Endothelial cell of umbilical vein (primary cell): ENCODE measurements around the gene SMOC2. TPM values are rescaled to one million over a fixed set of nuclear protein-coding genes. Genes with fewer than 3 reads are reported as not detected.

Source experiments
- BruUV-seq: library from RNA; stranded (reverse); fragments of 400-500 nt; replicated peaks from 2 replicates; lab custom pipeline; 2021; lab: Mats Ljungman, UMichigan
- CTCF ChIA-PET: fragments of 300-600, 350-600 bp; sonication (Branson Sonifier 250); formaldehyde crosslinking; loops from one replicate; lab custom pipeline; 2021; ENCODE audit warnings: antibody characterized with exemption, inconsistent platforms; lab: Charles Lee
- POLR2A ChIA-PET: fragments of 300-600, 350-600 bp; sonication (Branson Sonifier 250); formaldehyde crosslinking; loops from one replicate; lab custom pipeline; 2021; ENCODE audit warnings: antibody characterized with exemption, inconsistent platforms; lab: Charles Lee
- DNase-seq: peaks from one replicate; pipeline ENCODE4 v3.0.0-alpha.2; 2011; ENCODE audit warnings: low read depth, low spot score
- FAIRE-seq: peaks from 2 replicates; lab custom pipeline; 2011; peaks lifted over from hg19 to GRCh38; lab: Jason Lieb, UNC
- H2AFZ ChIP-seq: 2 replicates; pipeline ENCODE4 v1.6.0; 2012; ENCODE audit warnings: low read depth, low read length, control low read depth, inconsistent platforms
- H3K27ac ChIP-seq: 2 replicates; pipeline ENCODE4 v1.5.1; 2011; ENCODE audit warnings: low read depth, mild to moderate bottlenecking, control low read depth, low read length, moderate library complexity; ENCODE audit not compliant: insufficient read depth
- H3K27me3 ChIP-seq, 2 experiments: 2 replicates each; pipeline versions ENCODE4 v1.6.0 to v1.6.1; 2011; ENCODE audit warnings: low read length in 2 of 2, mixed read lengths in 1 of 2; ENCODE audit not compliant: control insufficient read depth in 2 of 2, insufficient read depth in 2 of 2
- H3K36me3 ChIP-seq, 2 experiments: 2 replicates in 1 of 2; 3 replicates in 1 of 2; pipeline ENCODE4 v1.5.1; 2011; ENCODE audit warnings: low read length in 2 of 2, mild to moderate bottlenecking in 1 of 2, moderate library complexity in 1 of 2; ENCODE audit not compliant: control insufficient read depth in 2 of 2, insufficient read depth in 2 of 2; ENCODE audit errors: extremely low read depth in 1 of 2
- H3K4me1 ChIP-seq: 3 replicates; pipeline ENCODE4 v1.5.1; 2011; ENCODE audit warnings: mild to moderate bottlenecking, low read length; ENCODE audit not compliant: control insufficient read depth, insufficient read depth; ENCODE audit errors: extremely low read depth
- H3K4me2 ChIP-seq: 2 replicates; pipeline ENCODE4 v1.6.1; 2011; ENCODE audit warnings: low read length, control low read depth, mixed read lengths; ENCODE audit not compliant: insufficient read depth
- H3K4me3 ChIP-seq, 3 experiments: fragments of 200-600 bp in 1 of 3; sonication (generic), shearing (Covaris generic) in 1 of 3; replicated peaks in 1 of 3; 2 replicates each; pipeline ENCODE4 v1.5.1; 2011 to 2016; ENCODE audit warnings: control low read depth in 3 of 3, low read length in 3 of 3, mild to moderate bottlenecking in 2 of 3, inconsistent platforms in 1 of 3, low read depth in 1 of 3, moderate library complexity in 1 of 3; ENCODE audit not compliant: insufficient read depth in 1 of 3
- H3K79me2 ChIP-seq: 2 replicates; pipeline ENCODE4 v1.6.0; 2012; ENCODE audit warnings: low read length, inconsistent platforms; ENCODE audit not compliant: control insufficient read depth, insufficient read depth
- H3K9ac ChIP-seq: replicated peaks from 2 replicates; pipeline ENCODE3; 2011; ENCODE audit warnings: low read length, control low read depth; ENCODE audit not compliant: insufficient read depth; ENCODE audit errors: extremely low read depth
- H3K9me1 ChIP-seq: replicated peaks from 3 replicates; pipeline ENCODE4 v1.6.0; 2011; ENCODE audit warnings: mild to moderate bottlenecking, low read length; ENCODE audit not compliant: control insufficient read depth, insufficient read depth; ENCODE audit errors: extremely low read depth
- H3K9me3 ChIP-seq: replicated peaks from 2 replicates; pipeline ENCODE4 v1.5.1; 2012; ENCODE audit warnings: low read length, inconsistent platforms; ENCODE audit not compliant: control insufficient read depth, insufficient read depth
- H4K20me1 ChIP-seq: replicated peaks from 2 replicates; pipeline ENCODE3; 2011; ENCODE audit warnings: mild to moderate bottlenecking, low read length; ENCODE audit not compliant: control insufficient read depth, insufficient read depth; ENCODE audit errors: extremely low read depth
- CTCF ChIP-seq, 2 donors: IDR thresholded peaks; 1 replicate in 1 of 2; 2 replicates in 1 of 2; pipeline ENCODE4 v1.5.1; 2011; ENCODE audit warnings: low read length in 2 of 2, mild to moderate bottlenecking in 2 of 2, moderate library complexity in 2 of 2, control low read depth in 1 of 2, inconsistent platforms in 1 of 2, low read depth in 1 of 2; ENCODE audit not compliant: insufficient read depth in 1 of 2; ENCODE audit errors: extremely low read depth in 1 of 2
- EZH2 ChIP-seq: IDR thresholded peaks from 2 replicates; pipeline ENCODE4 v1.6.1; 2012; ENCODE audit warnings: borderline replicate concordance, low read depth, mild to moderate bottlenecking, moderate library complexity, low read length, inconsistent platforms; ENCODE audit not compliant: severe bottlenecking
- FOS ChIP-seq: IDR thresholded peaks from 2 replicates; pipeline ENCODE4 v1.6.1; 2011; ENCODE audit warnings: mild to moderate bottlenecking, low read length, moderate library complexity, borderline replicate concordance; ENCODE audit not compliant: insufficient read depth
- GATA2 ChIP-seq: IDR thresholded peaks from 2 replicates; pipeline ENCODE4 v1.7.0; 2011; ENCODE audit warnings: low read depth, mild to moderate bottlenecking, moderate library complexity, mixed read lengths, low read length; ENCODE audit not compliant: insufficient read length, insufficient read depth
- MAX ChIP-seq: IDR thresholded peaks from 2 replicates; pipeline ENCODE4 v1.6.1; 2011; ENCODE audit not compliant: insufficient read depth, insufficient read length
- MYC ChIP-seq: IDR thresholded peaks from one replicate; pipeline ENCODE4 v1.6.1; 2011; ENCODE audit warnings: mild to moderate bottlenecking, low read depth, low read length
- POLR2AphosphoS5 ChIP-seq: IDR thresholded peaks from 2 replicates; pipeline ENCODE4 v1.6.1; 2012; ENCODE audit warnings: low read depth, mild to moderate bottlenecking, control low read depth, low read length, moderate library complexity; ENCODE audit not compliant: insufficient read depth
- dilution Hi-C: fragments of 300-500 bp; cut with MboI; formaldehyde crosslinking; loops from one replicate; pipeline ENCODE4 v1.15.0; 2019; ENCODE audit warnings: low sequenced_read_pairs; ENCODE audit not compliant: extremely low pct_ligation_motif_present
- intact Hi-C: fragments of 100-400 bp; cut with micrococcal nuclease; formaldehyde crosslinking; loops from one replicate; pipeline ENCODE4 v1.10.0; 2022
- polyA plus RNA-seq, 4 experiments: library from polyadenylated mRNA; depleted of rRNA in 3 of 4; stranded (reverse) in 3 of 4; unstranded in 1 of 4; fragments of >200 nt; gene quantifications; 2 replicates each; pipeline versions ENCODE4 v1.2.1 to v1.2.3, GENCODE V29; 2011 to 2012; ENCODE audit warnings: missing spikeins in 1 of 4
- total RNA-seq: library from RNA; stranded (reverse); gene quantifications from 2 replicates; pipeline ENCODE4 v1.2.3, GENCODE V29; 2021

Gene SMOC2
- total and polyA plus RNA-seq, 2 donors (not counting 3 experiments of a cell fraction or from before 2014, with no cell fraction given), result not detected

DNA sequence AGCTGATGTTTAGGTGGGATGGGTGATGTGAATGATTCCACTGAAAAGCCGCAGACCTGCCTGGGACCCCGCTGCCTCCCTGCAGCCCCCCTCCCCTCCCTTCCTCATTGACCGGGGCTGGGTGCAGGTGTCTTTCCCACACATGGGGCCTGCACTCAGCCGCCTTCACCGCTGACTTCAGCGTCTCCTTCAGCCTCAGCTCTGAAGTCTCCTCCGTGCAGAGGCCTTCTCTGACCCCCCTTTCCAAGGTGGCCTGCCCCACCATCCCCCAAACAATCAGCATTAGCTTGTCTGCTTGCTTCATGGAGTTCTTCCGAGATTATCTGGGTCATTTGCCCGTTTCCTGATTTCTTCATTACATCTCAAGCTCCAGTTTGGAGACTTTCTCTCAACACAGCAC lies 140.7 kb downstream of the SMOC2 start:
- H3K9me3 ChIP-seq, result peaks cover 2% of the 10 kb centered on the region
- dilution Hi-C loops (no loop called here), intact Hi-C loops (no loop called here)
- no peak overlapping the region for H3K27ac ChIP-seq
- CTCF ChIA-PET, result no interaction called here
- no peaks in the 10 kb centered on the region for H3K27me3 ChIP-seq
- no peaks in the 10 kb centered on the region for H3K9me1 ChIP-seq
- no peak overlapping the region for H3K9ac ChIP-seq
- POLR2A ChIA-PET, result no interaction called here
- no peaks in the 10 kb centered on the region for H3K4me1 ChIP-seq
- no peak overlapping the region for H3K4me2 ChIP-seq
- no peak overlapping the region for H2AFZ ChIP-seq
- no peaks in the 10 kb centered on the region for H4K20me1 ChIP-seq
- no peaks in the 10 kb centered on the region for H3K36me3 ChIP-seq
- TF ChIP-seq MAX, result no peak
- no peak for TF ChIP-seq MYC
- no peak for TF ChIP-seq GATA2
- TF ChIP-seq POLR2AphosphoS5, result no peak
- TF ChIP-seq CTCF (IDR thresholded peaks at IDR 0.05; ENCODE audit: extremely low read depth in 1 of 2, insufficient read depth in 1 of 2, low read depth in 1 of 2, low read length in 2 of 2), result no peak
- TF ChIP-seq FOS, result no peak
- TF ChIP-seq EZH2, result no peak
- H3K4me3 ChIP-seq, result no peak overlapping the region
- FAIRE-seq (no peak), DNase-seq (no peak)
- no peaks in the 10 kb centered on the region for H3K79me2 ChIP-seq
- no TSS peak for BruUV-seq
